Endodermal cell (in vitro differentiated cells): ENCODE measurements around the gene CDKN1C. TPM values are rescaled to one million over a fixed set of nuclear protein-coding genes. Genes with fewer than 3 reads are reported as not detected.

Source experiments
- DNase-seq: peaks from one replicate; pipeline ENCODE4 v3.0.0-alpha.2; 2017
- H3K27ac ChIP-seq: 2 replicates; pipeline ENCODE4 v1.5.1; 2013; ENCODE audit warnings: mild to moderate bottlenecking, low read depth, low read length, moderate library complexity
- H3K27me3 ChIP-seq: 2 replicates; pipeline ENCODE4 v1.6.1; 2013; ENCODE audit warnings: mild to moderate bottlenecking, low read length, moderate library complexity; ENCODE audit not compliant: insufficient read depth, control insufficient read depth, poor library complexity, severe bottlenecking
- H3K36me3 ChIP-seq: 2 replicates; pipeline ENCODE4 v1.7.0; 2013; ENCODE audit warnings: mild to moderate bottlenecking, low read length, moderate library complexity; ENCODE audit not compliant: control insufficient read depth, insufficient read depth
- H3K4me1 ChIP-seq: one replicate; pipeline ENCODE4 v1.7.0; 2013; ENCODE audit warnings: low read length; ENCODE audit not compliant: control insufficient read depth, insufficient read depth
- H3K4me3 ChIP-seq: 2 replicates; pipeline ENCODE4 v1.5.1; 2013; ENCODE audit warnings: mild to moderate bottlenecking, low read length, moderate library complexity
- H3K9ac ChIP-seq: 2 replicates; pipeline ENCODE4 v1.6.1; 2013; ENCODE audit warnings: mild to moderate bottlenecking, low read length, moderate library complexity; ENCODE audit not compliant: poor library complexity, severe bottlenecking; ENCODE audit errors: extremely low read depth
- H3K9me3 ChIP-seq: 2 replicates; pipeline ENCODE4 v1.6.1; 2013; ENCODE audit warnings: mild to moderate bottlenecking, low read length, moderate library complexity; ENCODE audit not compliant: control insufficient read depth
- H3K27ac Mint-ChIP-seq: 2 replicates; pipeline ENCODE4 v1.8.0; 2020; ENCODE audit warnings: mixed read lengths
- H3K27me3 Mint-ChIP-seq: 2 replicates; pipeline ENCODE4 v1.8.0; 2021; ENCODE audit warnings: mild to moderate bottlenecking, mixed read lengths; ENCODE audit not compliant: insufficient read depth
- H3K36me3 Mint-ChIP-seq: 2 replicates; pipeline ENCODE4 v1.8.0; 2020; ENCODE audit warnings: low read depth, mixed read lengths
- H3K4me1 Mint-ChIP-seq: 2 replicates; pipeline ENCODE4 v1.8.0; 2020; ENCODE audit warnings: mixed read lengths
- H3K4me3 Mint-ChIP-seq: 2 replicates; pipeline ENCODE4 v1.8.0; 2020; ENCODE audit warnings: mild to moderate bottlenecking, moderate library complexity, mixed read lengths
- H3K9me3 Mint-ChIP-seq: 2 replicates; pipeline ENCODE4 v1.8.0; 2020; ENCODE audit warnings: mild to moderate bottlenecking, mixed read lengths
- WGBS, 2 experiments: methylation state at CpG; one replicate each; pipeline versions ENCODE4 v1.1.5 to v1.1.7; 2013; ENCODE audit warnings: missing lambda C conversion rate in 2 of 2, mixed read lengths in 1 of 2; ENCODE audit not compliant: insufficient coverage in 1 of 2, insufficient read length in 1 of 2; 5-methylcytosine and 5-hydroxymethylcytosine counted together
- total RNA-seq, 2 donors: library from RNA; stranded (reverse); fragmentation: NEBNext Ultra II Directional in 1 of 2; extraction: Animal tissue kit (Norgen Biotek cat#: 25700) in 1 of 2; gene quantifications; 2 replicates in 1 of 2; 3 replicates in 1 of 2; pipeline ENCODE4 v1.2.1, GENCODE V29; 2021
- TF ChIP-seq, protein P1 (sequence below): fragments of 200-600 bp; sonication (generic); conservative IDR thresholded peaks from 2 replicates; pipeline ENCODE4 v1.5.0; 2021; ENCODE audit warnings: antibody characterized with exemption, mild to moderate bottlenecking

The CDKN1C gene
- total RNA-seq, 2 donors from 2014 or later, result 37.6 to 60.9 TPM

GRCh38 chr11:2835296-2835695 is 50.3 kb downstream of the CDKN1C start:
- peaks cover 37% of the 10 kb centered on the region for H3K27me3 Mint-ChIP-seq
- Histone ChIP-seq H3K4me1 (no peaks in the 10 kb centered on the region), H3K9ac (no peak overlapping the region), H3K4me3 (no peak overlapping the region), H3K36me3 (no peaks in the 10 kb centered on the region), H3K27ac (no peak overlapping the region), H3K27me3 (no peaks in the 10 kb centered on the region), H3K9me3 (no peaks in the 10 kb centered on the region)
- H3K4me1 Mint-ChIP-seq, result peaks cover 15% of the 10 kb centered on the region
- H3K4me3 Mint-ChIP-seq, result no peak overlapping the region
- no peak overlapping the region for H3K27ac Mint-ChIP-seq
- WGBS, 2 experiments, result 66 to 71% methylated on average over 3 to 6 of the region's 6 CpGs
- DNase-seq, result peak; percentile 76
- no peaks in the 10 kb centered on the region for H3K36me3 Mint-ChIP-seq
- H3K9me3 Mint-ChIP-seq, result no peaks in the 10 kb centered on the region
- TF ChIP-seq, protein P1, sequence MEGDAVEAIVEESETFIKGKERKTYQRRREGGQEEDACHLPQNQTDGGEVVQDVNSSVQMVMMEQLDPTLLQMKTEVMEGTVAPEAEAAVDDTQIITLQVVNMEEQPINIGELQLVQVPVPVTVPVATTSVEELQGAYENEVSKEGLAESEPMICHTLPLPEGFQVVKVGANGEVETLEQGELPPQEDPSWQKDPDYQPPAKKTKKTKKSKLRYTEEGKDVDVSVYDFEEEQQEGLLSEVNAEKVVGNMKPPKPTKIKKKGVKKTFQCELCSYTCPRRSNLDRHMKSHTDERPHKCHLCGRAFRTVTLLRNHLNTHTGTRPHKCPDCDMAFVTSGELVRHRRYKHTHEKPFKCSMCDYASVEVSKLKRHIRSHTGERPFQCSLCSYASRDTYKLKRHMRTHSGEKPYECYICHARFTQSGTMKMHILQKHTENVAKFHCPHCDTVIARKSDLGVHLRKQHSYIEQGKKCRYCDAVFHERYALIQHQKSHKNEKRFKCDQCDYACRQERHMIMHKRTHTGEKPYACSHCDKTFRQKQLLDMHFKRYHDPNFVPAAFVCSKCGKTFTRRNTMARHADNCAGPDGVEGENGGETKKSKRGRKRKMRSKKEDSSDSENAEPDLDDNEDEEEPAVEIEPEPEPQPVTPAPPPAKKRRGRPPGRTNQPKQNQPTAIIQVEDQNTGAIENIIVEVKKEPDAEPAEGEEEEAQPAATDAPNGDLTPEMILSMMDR, result no peak

DNA sequence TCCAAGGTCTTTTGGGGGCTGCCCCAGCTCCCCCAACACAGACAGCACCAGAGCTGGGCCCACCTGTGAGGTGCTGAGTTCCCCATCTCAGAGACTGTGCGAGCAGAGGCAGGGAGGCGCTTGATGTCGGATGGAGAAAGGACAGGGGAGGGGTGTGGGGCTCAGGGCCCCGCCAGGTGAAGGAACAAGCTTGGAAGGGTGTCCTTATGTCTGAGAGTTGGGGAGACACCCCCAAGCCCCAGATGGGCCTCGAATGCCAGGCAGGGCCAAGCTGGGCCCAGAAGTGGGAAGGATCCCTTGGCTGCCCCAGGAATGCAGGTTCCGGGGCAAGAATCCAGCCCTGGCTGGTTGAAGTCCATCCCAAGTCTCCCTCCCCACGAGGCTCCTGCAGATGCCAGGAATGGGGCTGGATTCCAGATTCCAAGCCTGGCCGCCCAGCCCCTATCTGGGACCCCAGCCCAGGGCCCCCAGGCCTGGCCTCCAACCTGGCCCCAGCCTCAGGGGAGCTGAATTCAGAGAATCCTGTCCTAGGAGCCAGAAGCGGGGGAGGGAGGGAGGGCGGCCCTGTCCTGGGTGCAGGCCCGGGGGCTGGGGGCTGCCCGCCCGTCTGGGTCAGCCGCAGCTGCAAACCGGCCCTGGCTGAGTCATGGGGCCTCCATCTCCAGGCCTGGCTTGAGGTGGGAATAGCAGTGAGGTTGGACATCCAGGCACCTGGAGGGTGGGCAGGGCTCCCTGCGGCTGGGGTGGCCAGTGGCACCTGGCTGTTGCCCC is 50.9 kb downstream of the CDKN1C start:
- no peak overlapping the region for H3K27ac ChIP-seq
- Mint-ChIP-seq H3K27me3 (peaks cover 37% of the 10 kb centered on the region), H3K4me1 (peaks cover 10% of the 10 kb centered on the region), H3K4me3 (no peak overlapping the region), H3K9me3 (no peaks in the 10 kb centered on the region), H3K27ac (no peak overlapping the region), H3K36me3 (no peaks in the 10 kb centered on the region)
- no peaks in the 10 kb centered on the region for H3K4me1 ChIP-seq
- no peak for DNase-seq
- no peak overlapping the region for H3K4me3 ChIP-seq
- no peaks in the 10 kb centered on the region for H3K36me3 ChIP-seq
- peaks cover under 1% of the 10 kb centered on the region for H3K9me3 ChIP-seq
- 90 to 94% methylated on average over 4 to 16 of the region's 16 CpGs for WGBS, 2 experiments
- no peaks in the 10 kb centered on the region for H3K27me3 ChIP-seq
- TF ChIP-seq, protein P1, result no peak
- no peak overlapping the region for H3K9ac ChIP-seq

DNA sequence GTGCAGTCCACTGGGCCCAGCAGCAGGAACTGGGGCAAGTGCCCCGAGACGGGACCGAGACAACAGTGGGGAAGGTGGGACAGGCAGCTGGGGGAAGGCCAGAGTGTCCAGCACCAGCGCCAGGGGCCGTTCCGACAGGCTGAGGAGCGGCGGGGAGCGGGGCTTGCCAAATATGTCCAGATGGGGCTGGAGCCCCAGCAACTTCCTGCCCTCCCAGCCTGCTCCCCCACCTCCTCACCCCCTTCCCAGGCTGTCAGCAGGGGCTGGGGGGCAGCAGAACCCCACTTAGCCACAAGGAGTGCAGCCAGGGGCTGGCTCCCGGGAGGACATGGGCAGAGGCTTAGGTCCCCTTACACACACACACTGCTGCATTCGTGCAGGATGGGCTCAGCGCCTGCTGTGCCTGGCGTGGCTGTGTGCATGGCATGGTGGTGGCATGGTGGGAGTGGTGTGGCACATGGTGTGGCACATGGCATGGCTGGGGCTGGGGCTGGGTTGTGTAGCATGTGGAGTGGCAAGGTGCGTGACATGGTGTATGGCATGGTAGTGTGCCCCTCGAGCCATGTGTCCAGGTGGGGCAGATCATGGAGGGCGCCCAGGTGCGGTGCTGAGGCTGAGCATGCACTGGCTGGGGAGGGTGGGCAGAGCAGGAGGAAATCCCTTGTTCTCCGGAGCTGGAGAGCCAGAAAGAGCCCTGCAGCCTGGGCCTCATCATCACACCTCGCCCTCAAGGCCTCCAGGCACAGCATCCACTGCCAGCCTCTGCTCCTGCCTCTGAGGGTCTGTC is 51.7 kb downstream of the CDKN1C start:
- 87 to 91% methylated on average over 7 to 19 of the region's 19 CpGs for WGBS, 2 experiments
- no peak overlapping the region for H3K9ac ChIP-seq
- no peaks in the 10 kb centered on the region for H3K36me3 ChIP-seq
- DNase-seq, result no peak
- H3K27me3 ChIP-seq, result no peaks in the 10 kb centered on the region
- no peak overlapping the region for H3K4me3 ChIP-seq
- no peaks in the 10 kb centered on the region for H3K4me1 ChIP-seq
- H3K9me3 ChIP-seq, result peaks cover 8% of the 10 kb centered on the region
- Mint-ChIP-seq H3K4me1 (peaks cover 5% of the 10 kb centered on the region), H3K27ac (no peak overlapping the region), H3K27me3 (peaks cover 38% of the 10 kb centered on the region), H3K4me3 (no peak overlapping the region), H3K9me3 (peaks cover 8% of the 10 kb centered on the region), H3K36me3 (no peaks in the 10 kb centered on the region)
- TF ChIP-seq, protein P1, result no peak
- H3K27ac ChIP-seq, result no peak overlapping the region

Other genes starting within 250 kb of the CDKN1C start
- gene KCNQ1OT1, start 185.8 kb downstream of the CDKN1C start, total RNA-seq, result 1 to 10 TPM; 5.2 to 6.9 TPM
- gene PHLDA2, start 43.6 kb upstream of the CDKN1C start, total RNA-seq, result 1 to 10 TPM; 3.0 to 5.1 TPM
- gene NAP1L4, start 106.6 kb upstream of the CDKN1C start, total RNA-seq, result 100 to 1,000 TPM; 198 to 206 TPM
- gene CARS1, start 171.6 kb upstream of the CDKN1C start, total RNA-seq, result 10 to 100 TPM; 48.0 to 52.8 TPM